ENCODE results near the gene ZFAND2A.

ZFAND2A gene

GRCh38 chr7:1136841-1137516 lies 23.0 kb downstream of the ZFAND2A start (continued):
- TF ChIP-seq ZNF354C (tag by site-specific recombination; IDR thresholded peaks at IDR 0.05; ENCODE audit: borderline replicate concordance, low read depth) (no peak), SCRT1 (tag by site-specific recombination; IDR thresholded peaks at IDR 0.05; ENCODE audit: borderline replicate concordance) (peak; percentile 79), ZNF132 (tag by site-specific recombination; IDR thresholded peaks at IDR 0.05; ENCODE audit: borderline replicate concordance) (no peak), ZNF335 (tag by site-specific recombination; conservative IDR thresholded peaks at IDR 0.05) (0 out of 2 replicates have a peak, but pooled peaks have one; percentile 28), SP7 (tag by site-specific recombination; IDR thresholded peaks at IDR 0.05) (no peak), ZNF302 (tag by site-specific recombination; IDR thresholded peaks at IDR 0.05; ENCODE audit: low read depth) (no peak), HOXC10 (CRISPR knock-in tag; IDR thresholded peaks at IDR 0.05) (no peak), PRDM1 (tag by site-specific recombination; IDR thresholded peaks at IDR 0.05) (peak; percentile 75), ZIC2 (tag by site-specific recombination; IDR thresholded peaks at IDR 0.05) (peak; percentile 69), ZBTB17 (tag by site-specific recombination; IDR thresholded peaks at IDR 0.05) (peak; percentile 75), IKZF3 (tag by site-specific recombination; IDR thresholded peaks at IDR 0.05) (peak; percentile 29; the same call in 1 of the 2 replicates), ZNF473 (tag by site-specific recombination; IDR thresholded peaks at IDR 0.05) (no peak), SCRT2 (tag by site-specific recombination; IDR thresholded peaks at IDR 0.05) (peak; percentile 94), ZNF324 (tag by site-specific recombination; IDR thresholded peaks at IDR 0.05) (no peak), ZNF366 (tag by site-specific recombination; conservative IDR thresholded peaks at IDR 0.05) (peak; percentile 83), HOXA7 (CRISPR knock-in tag; IDR thresholded peaks at IDR 0.05; ENCODE audit: borderline replicate concordance) (no peak), ZNF514 (tag by site-specific recombination; IDR thresholded peaks at IDR 0.05) (no peak), ZNF544 (tag by site-specific recombination; IDR thresholded peaks at IDR 0.05) (no peak), ZNF600 (tag by site-specific recombination; IDR thresholded peaks at IDR 0.05) (peak; percentile 75), ZNF629 (tag by site-specific recombination; IDR thresholded peaks at IDR 0.05) (no peak), ZNF10 (tag by site-specific recombination; IDR thresholded peaks at IDR 0.05) (peak; percentile 95), ZNF639 (tag by site-specific recombination; IDR thresholded peaks at IDR 0.05) (no peak), ZNF24 (tag by site-specific recombination; IDR thresholded peaks at IDR 0.05) (peak; percentile 61; the same call in 1 of the 2 replicates), SP2 (tag by site-specific recombination; IDR thresholded peaks at IDR 0.05) (peak; percentile 55), ZFP41 (tag by site-specific recombination; IDR thresholded peaks at IDR 0.05; ENCODE audit: borderline replicate concordance) (no peak)
- TF ChIP-seq, protein P1, sequence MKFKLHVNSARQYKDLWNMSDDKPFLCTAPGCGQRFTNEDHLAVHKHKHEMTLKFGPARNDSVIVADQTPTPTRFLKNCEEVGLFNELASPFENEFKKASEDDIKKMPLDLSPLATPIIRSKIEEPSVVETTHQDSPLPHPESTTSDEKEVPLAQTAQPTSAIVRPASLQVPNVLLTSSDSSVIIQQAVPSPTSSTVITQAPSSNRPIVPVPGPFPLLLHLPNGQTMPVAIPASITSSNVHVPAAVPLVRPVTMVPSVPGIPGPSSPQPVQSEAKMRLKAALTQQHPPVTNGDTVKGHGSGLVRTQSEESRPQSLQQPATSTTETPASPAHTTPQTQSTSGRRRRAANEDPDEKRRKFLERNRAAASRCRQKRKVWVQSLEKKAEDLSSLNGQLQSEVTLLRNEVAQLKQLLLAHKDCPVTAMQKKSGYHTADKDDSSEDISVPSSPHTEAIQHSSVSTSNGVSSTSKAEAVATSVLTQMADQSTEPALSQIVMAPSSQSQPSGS (tag by site-specific recombination; IDR thresholded peaks at IDR 0.05; ENCODE audit: low read depth): no peak
- TF ChIP-seq, protein P2, sequence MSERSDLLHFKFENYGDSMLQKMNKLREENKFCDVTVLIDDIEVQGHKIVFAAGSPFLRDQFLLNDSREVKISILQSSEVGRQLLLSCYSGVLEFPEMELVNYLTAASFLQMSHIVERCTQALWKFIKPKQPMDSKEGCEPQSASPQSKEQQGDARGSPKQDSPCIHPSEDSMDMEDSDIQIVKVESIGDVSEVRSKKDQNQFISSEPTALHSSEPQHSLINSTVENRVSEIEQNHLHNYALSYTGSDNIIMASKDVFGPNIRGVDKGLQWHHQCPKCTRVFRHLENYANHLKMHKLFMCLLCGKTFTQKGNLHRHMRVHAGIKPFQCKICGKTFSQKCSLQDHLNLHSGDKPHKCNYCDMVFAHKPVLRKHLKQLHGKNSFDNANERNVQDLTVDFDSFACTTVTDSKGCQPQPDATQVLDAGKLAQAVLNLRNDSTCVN (tag by site-specific recombination; optimal IDR thresholded peaks at IDR 0.05): peak; percentile 0
